Measurements from ENCODE around the gene BIK. TPM values are rescaled to one million over a fixed set of nuclear protein-coding genes. Genes with fewer than 3 reads are reported as not detected.
A peak's percentile ranks its signal among the peaks of the same experiment; 100 is the strongest.

Gene BIK
- total RNA-seq, 6 experiments from 2014 or later, result 0.20 TPM; not detected in 5

GRCh38 chr22:43079742-43080141 is 30.8 kb upstream of the BIK start:
- no peak for DNase-seq
- TF ChIP-seq CTCF (IDR thresholded peaks at IDR 0.05), result no peak
- H3K27ac Mint-ChIP-seq, result no peak overlapping the region
- peaks cover 6% of the 10 kb centered on the region for H3K4me1 Mint-ChIP-seq (ENCODE audit: low read depth)
- no peaks in the 10 kb centered on the region for H3K9me3 Mint-ChIP-seq
- H3K36me3 Mint-ChIP-seq (ENCODE audit: low read depth), result no peaks in the 10 kb centered on the region
- H3K27me3 Mint-ChIP-seq (ENCODE audit: insufficient read depth), result peaks cover 3% of the 10 kb centered on the region
- H3K4me3 Mint-ChIP-seq, result no peak overlapping the region

GRCh38 chr22:43080616-43081015 is 29.9 kb upstream of the BIK start:
- TF ChIP-seq CTCF (IDR thresholded peaks at IDR 0.05), result no peak
- no peak for DNase-seq
- Mint-ChIP-seq H3K4me1 (ENCODE audit: low read depth) (peaks cover 6% of the 10 kb centered on the region), H3K27me3 (ENCODE audit: insufficient read depth) (peaks cover 3% of the 10 kb centered on the region; the same call in 1 of the 2 replicates), H3K27ac (no peak overlapping the region), H3K36me3 (ENCODE audit: low read depth) (0 out of 2 replicates have a peak, but pooled peaks cover 5% of the 10 kb centered on the region), H3K4me3 (no peak overlapping the region), H3K9me3 (no peaks in the 10 kb centered on the region)

- 0 out of 2 replicates have a peak, but pooled peaks cover 6% of the 10 kb centered on the region for H3K36me3 Mint-ChIP-seq (ENCODE audit: low read depth)
- H3K4me1 Mint-ChIP-seq (ENCODE audit: low read depth), result peaks cover 6% of the 10 kb centered on the region
- no peak for DNase-seq
- peaks cover 3% of the 10 kb centered on the region for H3K27me3 Mint-ChIP-seq (ENCODE audit: insufficient read depth)
- H3K9me3 Mint-ChIP-seq, result no peaks in the 10 kb centered on the region
- H3K27ac Mint-ChIP-seq, result no peak overlapping the region
- H3K4me3 Mint-ChIP-seq, result no peak overlapping the region
- no peak for TF ChIP-seq CTCF (IDR thresholded peaks at IDR 0.05)
Measured at GRCh38 chr22:43081968-43082367, 28.6 kb upstream of the BIK start.

GRCh38 chr22:43085658-43086606 is 24.6 kb upstream of the BIK start:
- Mint-ChIP-seq H3K27me3 (ENCODE audit: insufficient read depth) (no peaks in the 10 kb centered on the region; the same call in none of the 2 replicates), H3K27ac (no peak overlapping the region), H3K36me3 (ENCODE audit: low read depth) (0 out of 2 replicates have a peak, but pooled peaks cover 6% of the 10 kb centered on the region), H3K4me3 (no peak overlapping the region), H3K9me3 (no peaks in the 10 kb centered on the region), H3K4me1 (ENCODE audit: low read depth) (peaks cover 17% of the 10 kb centered on the region)
- no peak for TF ChIP-seq CTCF (IDR thresholded peaks at IDR 0.05)
- no peak for DNase-seq

GRCh38 chr22:43088627-43088983 is 21.9 kb upstream of the BIK start:
- DNase-seq, result no peak
- H3K9me3 Mint-ChIP-seq, result no peaks in the 10 kb centered on the region
- TF ChIP-seq CTCF (IDR thresholded peaks at IDR 0.05), result no peak
- H3K36me3 Mint-ChIP-seq (ENCODE audit: low read depth), result 0 out of 2 replicates have a peak, but pooled peaks cover 6% of the 10 kb centered on the region
- peaks cover 18% of the 10 kb centered on the region for H3K4me1 Mint-ChIP-seq (ENCODE audit: low read depth)
- H3K4me3 Mint-ChIP-seq, result peak overlapping the region; percentile 93
- H3K27me3 Mint-ChIP-seq (ENCODE audit: insufficient read depth), result no peaks in the 10 kb centered on the region; the same call in 1 of the 2 replicates
- H3K27ac Mint-ChIP-seq, result peak overlapping the region; percentile 69
